Mammary epithelial cell (primary cell): Measurements from ENCODE around the gene ELMO1.

Experiments used
- EZH2 ChIP-seq: IDR thresholded peaks from 2 replicates; pipeline ENCODE4 v1.6.1; 2012; ENCODE audit warnings: low read length, inconsistent platforms, borderline replicate concordance
- TF ChIP-seq, protein P1 (sequence below), 2 donors: IDR thresholded peaks in 1 of 2; conservative IDR thresholded peaks in 1 of 2; 2 replicates each; pipeline ENCODE4 v1.5.1; 2011 to 2012; ENCODE audit warnings: inconsistent platforms in 2 of 2, low read length in 2 of 2, mild to moderate bottlenecking in 2 of 2, control low read depth in 1 of 2, low read depth in 1 of 2; ENCODE audit not compliant: insufficient read depth in 1 of 2; ENCODE audit errors: extremely low read depth in 1 of 2

DNA sequence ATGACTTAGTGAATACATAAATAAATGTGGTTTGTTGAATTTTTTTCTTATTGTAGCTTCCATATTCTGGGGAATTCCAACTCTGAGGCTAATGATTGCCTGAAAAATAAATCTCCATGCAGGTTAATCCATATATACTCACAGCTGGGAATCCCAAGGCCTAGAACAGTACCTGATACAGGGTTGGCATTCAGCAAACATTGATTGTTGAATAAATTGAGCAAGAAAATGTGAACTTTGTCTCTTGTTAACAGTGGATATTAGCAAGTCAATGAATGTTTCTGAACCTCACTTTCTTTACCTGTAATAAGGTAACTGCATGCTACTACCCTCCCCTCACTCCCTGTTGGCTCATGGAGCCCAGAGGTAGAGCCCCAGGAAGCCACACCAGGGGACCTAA lies 470.8 kb downstream of the ELMO1 start:
- TF ChIP-seq, protein P1, sequence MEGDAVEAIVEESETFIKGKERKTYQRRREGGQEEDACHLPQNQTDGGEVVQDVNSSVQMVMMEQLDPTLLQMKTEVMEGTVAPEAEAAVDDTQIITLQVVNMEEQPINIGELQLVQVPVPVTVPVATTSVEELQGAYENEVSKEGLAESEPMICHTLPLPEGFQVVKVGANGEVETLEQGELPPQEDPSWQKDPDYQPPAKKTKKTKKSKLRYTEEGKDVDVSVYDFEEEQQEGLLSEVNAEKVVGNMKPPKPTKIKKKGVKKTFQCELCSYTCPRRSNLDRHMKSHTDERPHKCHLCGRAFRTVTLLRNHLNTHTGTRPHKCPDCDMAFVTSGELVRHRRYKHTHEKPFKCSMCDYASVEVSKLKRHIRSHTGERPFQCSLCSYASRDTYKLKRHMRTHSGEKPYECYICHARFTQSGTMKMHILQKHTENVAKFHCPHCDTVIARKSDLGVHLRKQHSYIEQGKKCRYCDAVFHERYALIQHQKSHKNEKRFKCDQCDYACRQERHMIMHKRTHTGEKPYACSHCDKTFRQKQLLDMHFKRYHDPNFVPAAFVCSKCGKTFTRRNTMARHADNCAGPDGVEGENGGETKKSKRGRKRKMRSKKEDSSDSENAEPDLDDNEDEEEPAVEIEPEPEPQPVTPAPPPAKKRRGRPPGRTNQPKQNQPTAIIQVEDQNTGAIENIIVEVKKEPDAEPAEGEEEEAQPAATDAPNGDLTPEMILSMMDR (conservative IDR thresholded peaks at IDR 0.05 in 1 of 2, IDR thresholded peaks at IDR 0.05 in 1 of 2; ENCODE audit: extremely low read depth in 1 of 2, insufficient read depth in 1 of 2, low read depth in 1 of 2, low read length in 2 of 2) = no peak
- TF ChIP-seq EZH2 = no peak
